CD4-positive, alpha-beta T cell (primary cell): Measurements from ENCODE around the gene MINDY4B. TPM values are rescaled to one million over a fixed set of nuclear protein-coding genes. Genes with fewer than 3 reads are reported as not detected.

ENCODE experiments used
- ATAC-seq: fragments of 200-7000 bp; cut with Tn5 transposase; one replicate; pipeline ENCODE4 v1.10.0; 2022; ENCODE audit warnings: mild to moderate bottlenecking; ENCODE audit not compliant: poor library complexity
- CTCF ChIA-PET: fragments of 350-600 bp; sonication (Branson Sonifier 250); formaldehyde crosslinking; loops from one replicate; lab custom pipeline; 2021; ENCODE audit warnings: antibody characterized with exemption, inconsistent platforms; lab: Charles Lee
- POLR2A ChIA-PET: fragments of 350-600 bp; sonication (Branson Sonifier 250); formaldehyde crosslinking; loops from one replicate; lab custom pipeline; 2021; ENCODE audit warnings: antibody characterized with exemption, inconsistent platforms; lab: Charles Lee
- DNase-seq, 14 experiments: peaks; one replicate each; pipeline ENCODE4 v3.0.0-alpha.2; 2013 to 2020; ENCODE audit warnings: mixed read lengths in 2 of 14
- H3K27ac ChIP-seq, 2 donors: one replicate each; pipeline versions ENCODE4 v1.5.1 to v1.7.0; 2013; ENCODE audit warnings: low read length in 2 of 2, low read depth in 1 of 2, mild to moderate bottlenecking in 1 of 2
- H3K27me3 ChIP-seq, 2 experiments: 1 replicate in 1 of 2; 2 replicates in 1 of 2; pipeline versions ENCODE4 v1.6.1 to v1.7.0; 2013; ENCODE audit warnings: low read length in 2 of 2, control low read depth in 1 of 2, mild to moderate bottlenecking in 1 of 2, moderate library complexity in 1 of 2; ENCODE audit not compliant: insufficient read depth in 2 of 2, control insufficient read depth in 1 of 2
- H3K36me3 ChIP-seq: one replicate; pipeline ENCODE4 v1.6.1; 2013; ENCODE audit warnings: low read length, control low read depth; ENCODE audit not compliant: insufficient read depth
- H3K4me1 ChIP-seq: one replicate; pipeline ENCODE4 v1.6.1; 2013; ENCODE audit warnings: low read length, control low read depth; ENCODE audit not compliant: insufficient read depth
- H3K4me3 ChIP-seq: one replicate; pipeline ENCODE4 v1.5.1; 2013; ENCODE audit warnings: mild to moderate bottlenecking, low read length, moderate library complexity
- H3K9me3 ChIP-seq, 2 experiments: 1 replicate in 1 of 2; 2 replicates in 1 of 2; pipeline versions ENCODE4 v1.6.1 to v1.7.0; 2013; ENCODE audit warnings: low read length in 2 of 2, mild to moderate bottlenecking in 2 of 2, control low read depth in 1 of 2, moderate library complexity in 1 of 2; ENCODE audit not compliant: control insufficient read depth in 1 of 2, insufficient read depth in 1 of 2
- H3K27ac Mint-ChIP-seq: one replicate; pipeline ENCODE4 v1.8.0; 2020; ENCODE audit warnings: mixed read lengths
- H3K27me3 Mint-ChIP-seq: one replicate; pipeline ENCODE4 v1.8.0; 2021; ENCODE audit warnings: mixed read lengths
- H3K36me3 Mint-ChIP-seq: one replicate; pipeline ENCODE4 v1.8.0; 2021; ENCODE audit warnings: low read depth, mixed read lengths
- H3K4me1 Mint-ChIP-seq: one replicate; pipeline ENCODE4 v1.8.0; 2021; ENCODE audit warnings: low read depth, mixed read lengths
- H3K4me3 Mint-ChIP-seq: one replicate; pipeline ENCODE4 v1.8.0; 2020; ENCODE audit warnings: mild to moderate bottlenecking, mixed read lengths
- H3K9me3 Mint-ChIP-seq: one replicate; pipeline ENCODE4 v1.8.0; 2020; ENCODE audit warnings: mixed read lengths
- CTCF ChIP-seq: fragments of 200-600 bp; IDR thresholded peaks from one replicate; pipeline ENCODE4 v1.8.0; 2022; ENCODE audit warnings: antibody characterized with exemption, mild to moderate bottlenecking
- intact Hi-C, 2 experiments: fragments of 100-400 bp; cut with DNase I in 1 of 2; cut with micrococcal nuclease in 1 of 2; formaldehyde crosslinking; loops; one replicate each; pipeline versions ENCODE4 v1.15.1 to v1.9.0; 2023 to 2025; cut with DNase I, micrococcal nuclease
- total RNA-seq, 174 experiments: library from RNA in 2 of 174; stranded (reverse) in 2 of 174; gene quantifications; one replicate each; pipeline ENCODE4 v1.2.3 and lab custom pipeline; 2021 to 2026

Gene MINDY4B
- total RNA-seq, 2 experiments from 2014 or later: not detected

- Histone ChIP-seq H3K4me1 (no peaks in the 10 kb centered on the region), H3K27me3 (peaks cover 2 to 21% of the 10 kb centered on the region in 2 experiments), H3K36me3 (no peaks in the 10 kb centered on the region), H3K27ac (no peak overlapping the region), H3K4me3 (no peak overlapping the region), H3K9me3 (no peaks in the 10 kb centered on the region)
- H3K27me3 Mint-ChIP-seq: peaks cover 41% of the 10 kb centered on the region
- ChIA-PET POLR2A (no interaction called here), CTCF (no interaction called here)
- TF ChIP-seq CTCF: no peak
- no peaks in the 10 kb centered on the region for H3K36me3 Mint-ChIP-seq
- intact Hi-C loops: no loop called here
- H3K27ac Mint-ChIP-seq: no peak overlapping the region
- no peak overlapping the region for H3K4me3 Mint-ChIP-seq
- no peaks in the 10 kb centered on the region for H3K4me1 Mint-ChIP-seq
- ATAC-seq (no peak), DNase-seq (no peak)
- no peaks in the 10 kb centered on the region for H3K9me3 Mint-ChIP-seq
These were observed 37.0 kb upstream of the MINDY4B start for GRCh38 chr3:150942221-150942620.

DNA sequence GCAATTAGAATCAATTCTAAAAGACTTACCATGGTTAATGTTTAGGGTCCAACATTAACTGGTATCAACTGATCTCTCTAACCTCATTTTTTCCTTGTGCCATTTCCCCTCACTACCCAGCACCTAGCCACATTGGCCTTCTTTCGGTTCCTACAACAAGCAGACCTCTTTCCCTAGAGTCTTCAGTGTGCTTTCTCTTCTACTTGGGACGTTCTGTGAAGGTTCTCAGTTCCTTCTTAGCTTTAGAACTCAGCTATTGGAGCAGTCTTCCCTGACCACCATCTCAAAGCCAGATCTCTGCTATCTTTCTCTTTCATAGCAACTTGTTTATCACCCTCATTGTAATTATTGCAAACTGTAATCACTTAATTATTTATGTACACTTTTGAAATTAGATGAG is 31.5 kb upstream of the MINDY4B start:
- no peak overlapping the region for H3K4me3 ChIP-seq
- no peaks in the 10 kb centered on the region for H3K36me3 ChIP-seq
- no peak overlapping the region for H3K4me3 Mint-ChIP-seq
- no peaks in the 10 kb centered on the region for H3K4me1 ChIP-seq
- no peak overlapping the region for H3K27ac Mint-ChIP-seq
- no peaks in the 10 kb centered on the region for H3K4me1 Mint-ChIP-seq
- ChIA-PET CTCF (no interaction called here), POLR2A (no interaction called here)
- no peak for TF ChIP-seq CTCF
- no peak for DNase-seq
- ATAC-seq: no peak
- peaks cover 6 to 9% of the 10 kb centered on the region in 2 experiments for H3K27me3 ChIP-seq
- no peaks in the 10 kb centered on the region for H3K9me3 ChIP-seq
- peaks cover 18% of the 10 kb centered on the region for H3K27me3 Mint-ChIP-seq
- intact Hi-C loops: no loop called here
- peaks cover 3% of the 10 kb centered on the region for H3K9me3 Mint-ChIP-seq
- H3K36me3 Mint-ChIP-seq: no peaks in the 10 kb centered on the region
- H3K27ac ChIP-seq: no peak overlapping the region

DNA sequence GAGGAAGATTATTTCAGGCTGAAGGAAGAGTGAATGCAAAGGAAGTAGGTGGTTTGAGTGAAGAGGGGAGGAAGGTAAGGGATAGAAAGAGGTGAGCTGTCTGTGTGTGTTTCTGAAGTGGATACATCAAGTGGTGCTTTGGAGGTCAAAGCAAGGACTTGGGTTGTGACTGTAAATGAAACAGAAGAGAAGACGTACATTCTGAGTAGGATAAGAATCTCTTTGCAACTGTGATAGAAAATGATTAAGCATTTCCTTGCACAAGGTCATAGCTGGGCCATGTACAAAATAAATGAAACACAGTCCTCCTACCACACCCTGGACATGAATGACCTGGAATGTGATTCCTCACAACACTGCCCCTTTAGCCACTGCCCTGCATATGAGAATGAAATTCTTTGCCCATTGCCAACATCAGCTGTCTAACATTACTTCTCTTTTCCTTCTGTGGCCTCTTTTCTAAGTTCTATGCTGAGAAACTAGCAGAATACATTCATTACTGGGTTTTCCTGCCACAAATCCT is 28.3 kb upstream of the MINDY4B start:
- CTCF ChIA-PET: no interaction called here
- Histone ChIP-seq H3K27ac (no peak overlapping the region), H3K4me3 (no peak overlapping the region), H3K36me3 (no peaks in the 10 kb centered on the region), H3K4me1 (no peaks in the 10 kb centered on the region), H3K27me3 (peaks cover 6 to 14% of the 10 kb centered on the region in 2 experiments), H3K9me3 (no peaks in the 10 kb centered on the region)
- Mint-ChIP-seq H3K36me3 (no peaks in the 10 kb centered on the region), H3K9me3 (peaks cover 3% of the 10 kb centered on the region), H3K4me1 (no peaks in the 10 kb centered on the region), H3K27ac (no peak overlapping the region), H3K27me3 (peaks cover 21% of the 10 kb centered on the region), H3K4me3 (no peak overlapping the region)
- ATAC-seq (no peak), DNase-seq (no peak)
- no peak for TF ChIP-seq CTCF
- POLR2A ChIA-PET: no interaction called here
- intact Hi-C loops: no loop called here
